ENCODE data around the gene AAR2.
A peak's percentile ranks its signal among the peaks of the same experiment; 100 is the strongest.

AAR2 gene

GRCh38 chr20:36235892-36236785 lies at the start of gene AAR2:
Gene AAR2, plus strand, starts transcription at chr20:36236478. Its CDS starts 3,391 bp downstream, at chr20:36239869.
- DNase-seq, result peak; percentile 73 to 87 (median 86)

- no peak for DNase-seq
These were observed 42.1 kb upstream of the AAR2 start for GRCh38 chr20:36193977-36194712.

- no peak for DNase-seq
These were observed 39.6 kb upstream of the AAR2 start for GRCh38 chr20:36196676-36197075.

- no peak for DNase-seq
These were observed 39.0 kb upstream of the AAR2 start for GRCh38 chr20:36197271-36197670.

- DNase-seq, result peak; percentile 73 to 89 (median 73)
These were observed 36.7 kb upstream of the AAR2 start for GRCh38 chr20:36199345-36200257.

GRCh38 chr20:36200451-36200850 lies 35.8 kb upstream of the AAR2 start:
- DNase-seq, result no peak

- DNase-seq, result no peak
These were observed 35.1 kb upstream of the AAR2 start for GRCh38 chr20:36201198-36201597.

- peak; percentile 34 to 71 (median 45) for DNase-seq
These were observed 33.4 kb upstream of the AAR2 start for GRCh38 chr20:36202891-36203338.

- DNase-seq, result no peak
These were observed 32.4 kb upstream of the AAR2 start for GRCh38 chr20:36203861-36204260.

GRCh38 chr20:36205026-36205425 lies 31.3 kb upstream of the AAR2 start:
- no peak for DNase-seq

GRCh38 chr20:36206068-36206467 lies 30.2 kb upstream of the AAR2 start:
- no peak for DNase-seq

- DNase-seq, result no peak
These were observed 29.6 kb upstream of the AAR2 start for GRCh38 chr20:36206641-36207040.

- DNase-seq, result no peak
These were observed 28.7 kb upstream of the AAR2 start for GRCh38 chr20:36207602-36208001.

GRCh38 chr20:36208257-36208656 lies 28.0 kb upstream of the AAR2 start:
- DNase-seq, result no peak

- DNase-seq, result peak in 1 of 3 experiments; percentile 7
These were observed 25.7 kb upstream of the AAR2 start for GRCh38 chr20:36210436-36211021.

- no peak for DNase-seq
These were observed 22.9 kb upstream of the AAR2 start for GRCh38 chr20:36213362-36213761.

- peak in 2 of 3 experiments; percentile 27 to 67 for DNase-seq
These were observed 21.5 kb upstream of the AAR2 start for GRCh38 chr20:36214684-36215256.

GRCh38 chr20:36215778-36216177 lies 20.5 kb upstream of the AAR2 start:
- DNase-seq, result no peak

GRCh38 chr20:36216314-36217025 lies 19.8 kb upstream of the AAR2 start:
- DNase-seq, result no peak

GRCh38 chr20:36217226-36217625 lies 19.1 kb upstream of the AAR2 start:
- peak in 1 of 3 experiments; percentile 16 for DNase-seq

- DNase-seq, result no peak
These were observed 17.8 kb upstream of the AAR2 start for GRCh38 chr20:36218380-36219064.

All from NCI-H1417 (cell line).